Rectal smooth muscle tissue (tissue), 1 donor: ENCODE results near the gene DIS3L2.

Experiments
- H3K27ac ChIP-seq: one replicate; pipeline ENCODE4 v1.7.0; 2013; ENCODE audit warnings: low read depth, low read length, inconsistent platforms
- H3K27me3 ChIP-seq: one replicate; pipeline ENCODE4 v1.7.0; 2013; ENCODE audit warnings: low read length; ENCODE audit not compliant: control insufficient read depth, insufficient read depth
- H3K36me3 ChIP-seq: one replicate; pipeline ENCODE4 v1.7.0; 2013; ENCODE audit warnings: low read length; ENCODE audit not compliant: control insufficient read depth, insufficient read depth
- H3K4me1 ChIP-seq: one replicate; pipeline ENCODE4 v1.7.0; 2013; ENCODE audit warnings: low read length; ENCODE audit not compliant: control insufficient read depth, insufficient read depth
- H3K4me3 ChIP-seq: one replicate; pipeline ENCODE4 v1.7.0; 2013; ENCODE audit warnings: low read length
- H3K9ac ChIP-seq: one replicate; pipeline ENCODE4 v1.7.0; 2013; ENCODE audit warnings: low read length

DIS3L2 gene

GRCh38 chr2:232008907-232009638, 47.6 kb downstream of the DIS3L2 start:
- Histone ChIP-seq H3K27ac (no peak overlapping the region), H3K4me1 (no peaks in the 10 kb centered on the region), H3K4me3 (no peak overlapping the region), H3K9ac (no peak overlapping the region), H3K27me3 (no peaks in the 10 kb centered on the region), H3K36me3 (no peaks in the 10 kb centered on the region)

- Histone ChIP-seq H3K36me3 (no peaks in the 10 kb centered on the region), H3K27me3 (no peaks in the 10 kb centered on the region), H3K4me1 (no peaks in the 10 kb centered on the region), H3K9ac (no peak overlapping the region), H3K4me3 (no peak overlapping the region), H3K27ac (no peak overlapping the region)
Observed at GRCh38 chr2:232009639-232010274, 48.2 kb downstream of the DIS3L2 start.

DNA sequence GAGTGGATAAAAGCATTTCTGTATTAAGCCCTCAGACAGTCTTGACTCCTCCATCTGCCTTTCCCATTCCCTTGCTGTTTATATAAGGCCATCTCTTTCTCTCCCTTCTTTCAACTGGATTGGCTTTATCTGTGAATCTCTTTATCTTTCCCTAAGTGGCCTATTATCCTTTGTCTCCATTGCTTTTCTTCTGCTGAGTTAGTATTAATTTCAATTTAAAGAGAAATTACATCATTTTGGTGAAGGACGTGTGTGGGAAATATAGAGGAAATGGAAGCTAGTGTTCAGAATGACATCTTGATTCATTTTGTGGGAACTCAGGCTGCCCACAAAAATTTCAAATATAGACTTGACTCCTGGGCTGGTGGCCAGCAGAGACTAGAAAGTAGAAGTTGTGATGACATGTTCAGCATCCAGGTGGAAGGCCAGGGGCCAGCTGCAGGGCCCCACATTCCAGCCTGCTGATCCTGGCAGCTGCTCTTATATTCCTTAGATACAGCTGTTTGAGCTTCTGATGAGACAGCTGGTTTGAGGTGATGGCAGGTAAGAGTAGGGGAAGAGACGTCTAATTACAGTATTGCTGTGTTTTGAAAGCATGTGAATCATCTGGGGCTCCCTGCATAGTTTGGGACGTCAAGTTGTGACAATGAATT, 52.3 kb downstream of the DIS3L2 start:
- Histone ChIP-seq H3K4me3 (no peak overlapping the region), H3K36me3 (peaks cover 2% of the 10 kb centered on the region), H3K4me1 (no peaks in the 10 kb centered on the region), H3K27me3 (no peaks in the 10 kb centered on the region), H3K27ac (no peak overlapping the region), H3K9ac (no peak overlapping the region)

DNA sequence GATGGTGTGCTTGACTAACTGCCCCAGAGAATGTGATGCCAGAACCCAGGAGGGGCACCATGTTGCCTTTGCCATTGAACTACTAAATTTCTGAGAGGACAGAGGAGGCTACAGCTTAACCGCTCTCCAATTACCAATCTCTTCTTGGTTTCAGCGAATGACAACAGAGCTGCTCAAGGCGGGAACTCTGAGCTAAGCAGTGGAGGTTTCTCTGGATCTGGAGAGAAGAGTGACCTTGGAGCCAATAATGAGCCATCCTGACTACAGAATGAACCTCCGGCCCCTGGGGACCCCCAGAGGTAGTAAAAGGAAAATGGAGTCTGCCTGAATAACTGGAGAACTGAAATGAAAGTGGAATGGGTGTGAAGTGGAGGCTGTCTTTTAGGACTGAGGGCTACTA, 53.2 kb downstream of the DIS3L2 start:
- no peak overlapping the region for H3K9ac ChIP-seq
- no peaks in the 10 kb centered on the region for H3K4me1 ChIP-seq
- H3K4me3 ChIP-seq, result no peak overlapping the region
- no peak overlapping the region for H3K27ac ChIP-seq
- H3K36me3 ChIP-seq, result peaks cover 2% of the 10 kb centered on the region
- no peaks in the 10 kb centered on the region for H3K27me3 ChIP-seq

- no peak overlapping the region for H3K27ac ChIP-seq
Observed at GRCh38 chr2:232018181-232018580, 56.7 kb downstream of the DIS3L2 start.

DNA sequence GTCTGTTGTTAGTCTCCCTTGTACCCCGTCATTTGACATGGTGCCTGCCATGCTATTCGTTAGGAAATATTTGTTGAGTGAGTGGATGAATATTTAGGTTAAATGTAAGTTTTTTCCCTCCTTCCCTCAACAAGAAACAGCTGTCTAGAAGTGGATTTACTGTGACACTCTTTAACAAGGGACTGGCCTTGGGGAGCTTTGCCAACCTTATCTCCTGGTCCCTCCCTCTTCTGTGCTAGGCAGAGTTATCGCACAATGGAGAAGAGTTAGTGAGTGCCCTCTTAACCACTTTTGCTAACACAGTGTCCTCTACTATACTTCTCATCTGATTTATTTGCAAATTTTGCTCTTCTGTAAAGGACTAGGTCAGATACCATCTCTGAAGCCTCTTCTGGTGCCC, 61.2 kb downstream of the DIS3L2 start:
- Histone ChIP-seq H3K36me3 (no peaks in the 10 kb centered on the region), H3K4me1 (no peaks in the 10 kb centered on the region), H3K9ac (no peak overlapping the region), H3K4me3 (no peak overlapping the region), H3K27ac (no peak overlapping the region), H3K27me3 (no peaks in the 10 kb centered on the region)

More at GRCh38 chr2:232018181-232018580, 56.7 kb downstream of the DIS3L2 start:
- Histone ChIP-seq H3K4me3 (no peak overlapping the region), H3K27me3 (no peaks in the 10 kb centered on the region), H3K9ac (no peak overlapping the region), H3K4me1 (no peaks in the 10 kb centered on the region), H3K36me3 (peaks cover 2% of the 10 kb centered on the region)

- Histone ChIP-seq H3K9ac (no peak overlapping the region), H3K27ac (no peak overlapping the region), H3K27me3 (no peaks in the 10 kb centered on the region), H3K4me1 (no peaks in the 10 kb centered on the region), H3K36me3 (no peaks in the 10 kb centered on the region), H3K4me3 (no peak overlapping the region)
Observed at GRCh38 chr2:232023426-232023825, 61.9 kb downstream of the DIS3L2 start.

GRCh38 chr2:232024457-232024856, 62.9 kb downstream of the DIS3L2 start:
- no peak overlapping the region for H3K27ac ChIP-seq
- no peaks in the 10 kb centered on the region for H3K36me3 ChIP-seq
- H3K27me3 ChIP-seq, result no peaks in the 10 kb centered on the region
- no peak overlapping the region for H3K9ac ChIP-seq
- no peaks in the 10 kb centered on the region for H3K4me1 ChIP-seq
- no peak overlapping the region for H3K4me3 ChIP-seq

DNA sequence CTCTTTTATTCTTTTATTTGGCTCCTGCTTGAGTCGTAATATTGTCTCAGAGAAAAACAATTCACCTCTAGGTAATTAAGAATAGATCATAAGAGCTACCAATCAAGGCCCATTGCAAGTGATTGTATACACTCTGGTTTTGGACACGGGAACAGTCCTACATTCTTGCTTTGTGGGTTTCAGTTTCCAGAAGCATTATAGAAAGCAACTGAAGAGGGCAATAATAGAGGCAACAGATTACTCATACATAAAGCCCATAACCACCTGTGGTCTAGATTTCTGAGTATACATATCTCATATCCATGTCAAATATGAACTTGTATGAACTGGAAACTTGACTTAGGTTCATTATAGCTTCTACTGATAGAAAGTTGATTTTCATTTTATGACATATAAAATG, 65.4 kb downstream of the DIS3L2 start:
- Histone ChIP-seq H3K36me3 (peaks cover 5% of the 10 kb centered on the region), H3K27ac (no peak overlapping the region), H3K27me3 (no peaks in the 10 kb centered on the region), H3K4me1 (no peaks in the 10 kb centered on the region), H3K9ac (no peak overlapping the region), H3K4me3 (no peak overlapping the region)

GRCh38 chr2:232027530-232027929, 66.0 kb downstream of the DIS3L2 start:
- peaks cover 5% of the 10 kb centered on the region for H3K36me3 ChIP-seq
- no peak overlapping the region for H3K27ac ChIP-seq
- no peaks in the 10 kb centered on the region for H3K27me3 ChIP-seq
- H3K9ac ChIP-seq, result no peak overlapping the region
- no peaks in the 10 kb centered on the region for H3K4me1 ChIP-seq
- H3K4me3 ChIP-seq, result no peak overlapping the region

DNA sequence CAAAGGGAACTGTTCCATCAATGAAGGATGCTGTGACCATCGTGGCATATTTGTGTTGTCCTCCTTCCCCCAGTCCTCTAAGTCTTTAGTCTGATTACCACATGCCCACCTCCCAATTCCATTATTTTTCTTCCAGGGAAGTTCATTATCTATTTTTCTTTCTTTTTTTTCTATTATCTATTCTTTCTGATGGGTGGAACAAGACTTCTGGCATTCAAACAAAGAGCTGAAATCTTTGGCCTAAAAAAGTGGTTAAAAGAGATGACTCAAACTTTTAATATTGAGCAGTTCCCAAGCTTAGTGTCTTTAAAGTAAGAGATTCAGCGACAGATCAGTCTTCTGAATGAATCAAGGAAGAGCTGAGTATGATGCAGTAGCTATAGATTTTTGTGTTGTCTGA, 66.6 kb downstream of the DIS3L2 start:
- peaks cover 5% of the 10 kb centered on the region for H3K36me3 ChIP-seq

DNA sequence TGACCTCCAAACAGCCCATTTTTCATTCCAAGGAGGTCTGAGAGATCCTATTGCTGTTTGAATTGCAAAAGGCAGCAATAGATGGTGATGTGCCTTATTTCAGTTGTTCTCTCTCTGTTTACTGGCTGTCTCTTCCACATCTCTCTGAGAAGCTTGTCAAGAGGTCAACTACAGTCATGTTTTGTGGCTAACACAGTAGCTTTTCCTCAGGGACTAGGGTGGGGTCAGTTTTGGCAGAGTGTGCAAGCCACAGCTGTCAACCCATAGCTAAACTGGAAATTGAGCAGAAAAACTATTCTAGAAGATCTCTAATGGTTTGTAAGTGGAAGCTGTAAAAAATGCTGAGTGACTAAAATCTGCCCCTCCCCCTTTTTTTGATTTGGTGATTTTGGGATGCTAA, 67.1 kb downstream of the DIS3L2 start:
- H3K27ac ChIP-seq, result no peak overlapping the region
- H3K4me1 ChIP-seq, result no peaks in the 10 kb centered on the region
- no peak overlapping the region for H3K9ac ChIP-seq
- peaks cover 5% of the 10 kb centered on the region for H3K36me3 ChIP-seq
- H3K27me3 ChIP-seq, result no peaks in the 10 kb centered on the region
- H3K4me3 ChIP-seq, result no peak overlapping the region

More for the DNA sequence above, 66.6 kb downstream of the DIS3L2 start:
- H3K4me1 ChIP-seq, result no peaks in the 10 kb centered on the region
- H3K9ac ChIP-seq, result no peak overlapping the region
- H3K4me3 ChIP-seq, result no peak overlapping the region
- H3K27me3 ChIP-seq, result no peaks in the 10 kb centered on the region
- no peak overlapping the region for H3K27ac ChIP-seq
